Epithelial cell of proximal tubule (primary cell): ENCODE data around the gene FYCO1. TPM values are rescaled to one million over a fixed set of nuclear protein-coding genes. Genes with fewer than 3 reads are reported as not detected.

ENCODE experiments used
- DNase-seq: peaks from one replicate; pipeline ENCODE4 v3.0.0-alpha.2; 2011; ENCODE audit warnings: low read depth
- H3K4me3 ChIP-seq: 2 replicates; pipeline ENCODE4 v1.5.1; 2011; ENCODE audit warnings: low read depth, mild to moderate bottlenecking, low read length
- total RNA-seq: library from RNA; depleted of rRNA; stranded (reverse); fragments of >200 nt; gene quantifications from 2 replicates; pipeline ENCODE4 v1.2.3, GENCODE V29; 2015
- TF ChIP-seq, protein P1 (sequence below): conservative IDR thresholded peaks from 2 replicates; pipeline ENCODE4 v1.5.1; 2012; ENCODE audit warnings: low read depth, mild to moderate bottlenecking, low read length

FYCO1 gene
- total RNA-seq, 1 donor from 2014 or later: 10.3 TPM

DNA sequence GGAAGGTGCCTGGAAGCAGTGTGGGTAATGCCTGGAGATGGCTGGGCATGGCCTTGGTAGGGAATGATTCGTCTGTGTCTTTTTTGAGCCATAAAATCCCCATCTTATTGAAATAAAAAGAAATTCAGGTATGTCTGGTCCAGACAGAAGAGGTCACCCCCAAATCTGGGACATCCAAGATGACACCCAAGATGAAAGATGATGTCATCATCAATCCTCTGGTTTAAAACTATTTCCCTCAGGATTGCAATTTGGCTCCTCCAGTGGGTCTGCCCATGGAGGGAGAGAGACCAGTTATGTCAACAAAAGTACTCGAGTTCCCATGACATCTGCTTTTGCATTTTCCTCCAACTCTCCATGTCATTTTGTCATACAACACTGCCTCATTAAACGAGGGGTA lies 126.0 kb downstream of the FYCO1 start:
- DNase-seq: no peak
- no peak overlapping the region for H3K4me3 ChIP-seq
- TF ChIP-seq, protein P1, sequence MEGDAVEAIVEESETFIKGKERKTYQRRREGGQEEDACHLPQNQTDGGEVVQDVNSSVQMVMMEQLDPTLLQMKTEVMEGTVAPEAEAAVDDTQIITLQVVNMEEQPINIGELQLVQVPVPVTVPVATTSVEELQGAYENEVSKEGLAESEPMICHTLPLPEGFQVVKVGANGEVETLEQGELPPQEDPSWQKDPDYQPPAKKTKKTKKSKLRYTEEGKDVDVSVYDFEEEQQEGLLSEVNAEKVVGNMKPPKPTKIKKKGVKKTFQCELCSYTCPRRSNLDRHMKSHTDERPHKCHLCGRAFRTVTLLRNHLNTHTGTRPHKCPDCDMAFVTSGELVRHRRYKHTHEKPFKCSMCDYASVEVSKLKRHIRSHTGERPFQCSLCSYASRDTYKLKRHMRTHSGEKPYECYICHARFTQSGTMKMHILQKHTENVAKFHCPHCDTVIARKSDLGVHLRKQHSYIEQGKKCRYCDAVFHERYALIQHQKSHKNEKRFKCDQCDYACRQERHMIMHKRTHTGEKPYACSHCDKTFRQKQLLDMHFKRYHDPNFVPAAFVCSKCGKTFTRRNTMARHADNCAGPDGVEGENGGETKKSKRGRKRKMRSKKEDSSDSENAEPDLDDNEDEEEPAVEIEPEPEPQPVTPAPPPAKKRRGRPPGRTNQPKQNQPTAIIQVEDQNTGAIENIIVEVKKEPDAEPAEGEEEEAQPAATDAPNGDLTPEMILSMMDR: no peak

DNA sequence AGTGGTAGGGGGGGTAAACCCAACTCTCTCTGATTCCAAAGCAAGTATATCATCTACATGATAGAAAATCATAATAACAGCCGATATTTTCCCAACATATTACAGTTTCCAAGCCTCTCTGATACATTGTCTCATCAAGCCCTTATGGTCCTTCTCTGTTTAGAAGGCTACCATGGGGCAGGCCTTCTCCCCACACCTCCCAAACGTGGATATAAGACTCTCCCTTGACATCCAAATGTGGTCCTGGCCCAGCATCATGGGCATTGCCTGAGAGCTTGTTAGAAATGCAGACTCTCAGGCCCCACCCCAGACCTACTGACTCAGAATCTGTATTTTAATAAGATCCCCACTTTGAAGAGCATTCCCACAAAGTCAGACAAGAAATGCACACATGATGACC lies 127.0 kb downstream of the FYCO1 start:
- DNase-seq: no peak
- TF ChIP-seq, protein P1: no peak

DNA sequence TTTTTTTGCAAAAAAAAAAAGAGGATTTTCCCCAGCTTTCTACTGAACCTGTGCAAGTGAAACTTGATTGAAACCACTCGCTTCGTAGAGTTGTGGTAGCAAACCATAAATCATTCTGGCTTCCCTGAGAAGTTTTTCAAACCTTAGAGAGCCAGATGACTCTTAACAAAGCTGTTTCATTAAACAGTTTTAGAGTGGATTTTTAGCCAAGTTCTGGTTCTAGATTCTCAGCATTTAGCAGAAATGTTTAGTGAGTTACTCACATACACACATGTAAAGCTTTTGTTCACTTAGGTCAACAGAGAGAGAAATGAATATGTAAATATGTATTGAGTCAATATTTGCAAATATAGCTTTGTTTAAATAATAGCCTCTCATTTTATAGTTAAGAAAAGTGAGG lies 127.4 kb downstream of the FYCO1 start:
- TF ChIP-seq, protein P1: no peak
- DNase-seq: no peak
- no peak overlapping the region for H3K4me3 ChIP-seq

More for the DNA sequence above, 127.0 kb downstream of the FYCO1 start:
- no peak overlapping the region for H3K4me3 ChIP-seq

Other genes with a start within 250 kb of the FYCO1 start
- gene SLC6A20, start 199.3 kb downstream of the FYCO1 start, total RNA-seq: 0.51 and 2.8 TPM in 2 replicates
- gene LZTFL1, start 153.7 kb downstream of the FYCO1 start, total RNA-seq: 8.2 and 8.6 TPM in 2 replicates
- 0.17 TPM in 1 of 2 replicates, not detected in the other for gene CCR9, start 109.3 kb downstream of the FYCO1 start, total RNA-seq
- not detected in 2 replicates for gene CXCR6, start 52.4 kb downstream of the FYCO1 start, total RNA-seq
- not detected in 2 replicates for gene XCR1, start 31.7 kb upstream of the FYCO1 start, total RNA-seq
- gene CCR1, start 212.5 kb upstream of the FYCO1 start, total RNA-seq: not detected in 2 replicates
- gene CCR3, start 246.6 kb upstream of the FYCO1 start, total RNA-seq: not detected in 2 replicates